Esophagus squamous epithelium (tissue), 5 donors: ENCODE measurements around the gene ASMTL. TPM values are rescaled to one million over a fixed set of nuclear protein-coding genes. Genes with fewer than 3 reads are reported as not detected.

Experiments used
- DNase-seq: peaks from one replicate; lab custom pipeline; 2025; lab: John Stamatoyannopoulos, UW
- H3K27ac ChIP-seq, 4 donors: fragments of 200-600 bp; sonication (generic); one replicate each; pipeline ENCODE4 v1.5.1; 2016 to 2019; ENCODE audit warnings: mild to moderate bottlenecking in 1 of 4
- H3K27me3 ChIP-seq, 4 donors: fragments of 200-600 bp; sonication (generic); 1 replicate in 3 of 4; 2 replicates in 1 of 4; pipeline versions ENCODE4 v1.5.1 to v1.6.0; 2017 to 2021; ENCODE audit warnings: antibody characterized with exemption in 1 of 4
- H3K36me3 ChIP-seq, 3 donors: fragments of 200-600 bp; sonication (generic); one replicate each; pipeline ENCODE4 v1.5.1; 2016 to 2019
- H3K4me1 ChIP-seq, 3 donors: fragments of 200-600 bp; sonication (generic); one replicate each; pipeline ENCODE4 v1.5.1; 2017 to 2019
- H3K4me3 ChIP-seq, 4 donors: fragments of 200-600 bp; sonication (generic); 1 replicate in 3 of 4; 2 replicates in 1 of 4; pipeline ENCODE4 v1.5.1; 2016 to 2019; ENCODE audit warnings: mild to moderate bottlenecking in 2 of 4, moderate library complexity in 1 of 4
- H3K9me3 ChIP-seq, 3 donors: fragments of 200-600 bp; sonication (generic); one replicate each; pipeline ENCODE4 v1.5.1; 2016 to 2019
- POLR2A ChIP-seq, 4 donors: fragments of 450-650 bp; IDR thresholded peaks; one replicate each; pipeline ENCODE4 v1.6.1; 2017; ENCODE audit warnings: antibody characterized with exemption in 4 of 4, mild to moderate bottlenecking in 4 of 4, moderate library complexity in 3 of 4
- WGBS, 2 donors: methylation state at CpG; one replicate each; pipeline ENCODE4 v1.1.5; 2018; 5-methylcytosine and 5-hydroxymethylcytosine counted together
- intact Hi-C: fragments of 100-400 bp; cut with DNase I; formaldehyde crosslinking; loops from one replicate; pipeline ENCODE4 v1.15.0; 2022
- total RNA-seq, 4 donors: library from RNA; depleted of rRNA; stranded (reverse); fragments of >200 nt; gene quantifications; one replicate each; pipeline ENCODE4 v1.1.0, GENCODE V29; 2016
- TF ChIP-seq, protein P1 (sequence below), 6 experiments: fragments of 450-650 bp in 4 of 6; fragments of 200-600 bp in 2 of 6; sonication (generic) in 2 of 6; IDR thresholded peaks; one replicate each; pipeline ENCODE4 v1.5.1; 2016 to 2019; ENCODE audit warnings: antibody characterized with exemption in 6 of 6, mild to moderate bottlenecking in 4 of 6, moderate library complexity in 4 of 6
- donor health status: DM: yes; HTN: yes; CAD: no.

The ASMTL gene
- total RNA-seq, 4 donors from 2014 or later: 4.4 to 21.4 (median 11.1) TPM

DNA sequence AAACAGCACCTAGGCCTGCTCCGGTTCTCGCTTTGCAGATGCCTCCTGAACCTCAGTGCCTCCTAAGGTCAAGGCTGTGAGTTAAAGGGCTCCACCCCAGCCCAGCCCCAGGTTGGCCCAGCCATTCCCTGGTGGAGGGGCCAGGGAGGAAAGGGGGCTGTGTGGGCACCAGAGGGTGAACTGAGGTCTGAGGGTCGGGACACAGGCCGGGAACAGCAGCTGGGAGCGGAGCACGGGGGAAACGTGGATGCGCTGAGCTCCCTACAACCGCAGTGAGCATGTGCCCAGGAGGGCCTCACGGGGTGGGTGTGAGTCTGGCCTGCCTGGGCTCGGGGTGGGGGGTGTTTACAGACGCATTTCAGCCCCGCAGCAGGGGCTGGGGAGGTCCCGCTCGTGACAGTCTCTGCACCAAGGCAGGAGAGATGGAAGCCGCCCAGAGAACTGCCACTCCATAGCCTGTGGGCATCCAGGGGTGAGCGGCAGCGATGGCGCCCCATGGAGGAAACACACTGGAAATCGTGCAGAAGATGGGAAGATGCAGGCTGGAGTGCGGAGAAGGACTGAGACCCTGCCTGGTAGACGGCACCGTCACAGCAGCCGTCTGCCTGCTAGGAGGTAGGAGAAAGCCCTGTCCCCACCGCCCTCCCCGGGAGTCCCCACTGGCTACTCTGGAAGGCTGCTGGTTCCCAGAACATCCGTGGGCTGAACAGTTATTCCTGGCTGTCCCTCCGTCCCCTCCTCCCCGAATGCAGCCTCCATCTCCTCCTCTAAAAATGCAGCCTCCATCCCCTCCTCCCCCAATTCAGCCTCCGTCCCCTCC, 50.9 kb downstream of the ASMTL start:
- Histone ChIP-seq H3K36me3 (peaks cover 0 to 94% (median 21%) of the 10 kb centered on the region in 3 donors), H3K9me3 (no peaks in the 10 kb centered on the region), H3K27me3 (no peaks in the 10 kb centered on the region), H3K27ac (no peak overlapping the region), H3K4me3 (no peak overlapping the region), H3K4me1 (peaks cover 0 to 8% (median 0%) of the 10 kb centered on the region in 3 donors)
- no peak for DNase-seq
- WGBS, 2 donors: 86% methylated on average over 12 to 23 of the region's 30 CpGs
- TF ChIP-seq POLR2A (IDR thresholded peaks at IDR 0.05): no peak
- TF ChIP-seq, protein P1, sequence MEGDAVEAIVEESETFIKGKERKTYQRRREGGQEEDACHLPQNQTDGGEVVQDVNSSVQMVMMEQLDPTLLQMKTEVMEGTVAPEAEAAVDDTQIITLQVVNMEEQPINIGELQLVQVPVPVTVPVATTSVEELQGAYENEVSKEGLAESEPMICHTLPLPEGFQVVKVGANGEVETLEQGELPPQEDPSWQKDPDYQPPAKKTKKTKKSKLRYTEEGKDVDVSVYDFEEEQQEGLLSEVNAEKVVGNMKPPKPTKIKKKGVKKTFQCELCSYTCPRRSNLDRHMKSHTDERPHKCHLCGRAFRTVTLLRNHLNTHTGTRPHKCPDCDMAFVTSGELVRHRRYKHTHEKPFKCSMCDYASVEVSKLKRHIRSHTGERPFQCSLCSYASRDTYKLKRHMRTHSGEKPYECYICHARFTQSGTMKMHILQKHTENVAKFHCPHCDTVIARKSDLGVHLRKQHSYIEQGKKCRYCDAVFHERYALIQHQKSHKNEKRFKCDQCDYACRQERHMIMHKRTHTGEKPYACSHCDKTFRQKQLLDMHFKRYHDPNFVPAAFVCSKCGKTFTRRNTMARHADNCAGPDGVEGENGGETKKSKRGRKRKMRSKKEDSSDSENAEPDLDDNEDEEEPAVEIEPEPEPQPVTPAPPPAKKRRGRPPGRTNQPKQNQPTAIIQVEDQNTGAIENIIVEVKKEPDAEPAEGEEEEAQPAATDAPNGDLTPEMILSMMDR (IDR thresholded peaks at IDR 0.05): no peak
- intact Hi-C loops: no loop called here

- no peaks in the 10 kb centered on the region for H3K9me3 ChIP-seq
- H3K36me3 ChIP-seq: peaks cover 0 to 92% (median 21%) of the 10 kb centered on the region in 3 donors
- H3K27ac ChIP-seq: no peak overlapping the region
- WGBS, 2 donors: 78 to 80% methylated on average over 9 to 11 of the region's 27 CpGs
- no peak overlapping the region for H3K4me3 ChIP-seq
- no peak for DNase-seq
- H3K27me3 ChIP-seq: no peaks in the 10 kb centered on the region
- intact Hi-C loops: no loop called here
- H3K4me1 ChIP-seq: peaks cover 0 to 8% (median 0%) of the 10 kb centered on the region in 3 donors
- TF ChIP-seq, protein P1 (IDR thresholded peaks at IDR 0.05): no peak
- no peak for TF ChIP-seq POLR2A (IDR thresholded peaks at IDR 0.05)
Observed at GRCh38 chrX:1400742-1401471, 51.8 kb downstream of the ASMTL start.

- TF ChIP-seq, protein P1 (IDR thresholded peaks at IDR 0.05): no peak
- no peak for TF ChIP-seq POLR2A (IDR thresholded peaks at IDR 0.05)
- WGBS, 2 donors: 75 to 92% methylated on average over 12 of the region's 12 CpGs
- H3K4me3 ChIP-seq: no peak overlapping the region
- no peak for DNase-seq
- H3K27me3 ChIP-seq: no peaks in the 10 kb centered on the region
- H3K27ac ChIP-seq: no peak overlapping the region
- peaks cover 0 to 86% (median 16%) of the 10 kb centered on the region in 3 donors for H3K36me3 ChIP-seq
- no peaks in the 10 kb centered on the region for H3K9me3 ChIP-seq
- H3K4me1 ChIP-seq: peaks cover 0 to 11% (median 0%) of the 10 kb centered on the region in 3 donors
- intact Hi-C loops: no loop called here
Observed at GRCh38 chrX:1400049-1400448, 52.7 kb downstream of the ASMTL start.

DNA sequence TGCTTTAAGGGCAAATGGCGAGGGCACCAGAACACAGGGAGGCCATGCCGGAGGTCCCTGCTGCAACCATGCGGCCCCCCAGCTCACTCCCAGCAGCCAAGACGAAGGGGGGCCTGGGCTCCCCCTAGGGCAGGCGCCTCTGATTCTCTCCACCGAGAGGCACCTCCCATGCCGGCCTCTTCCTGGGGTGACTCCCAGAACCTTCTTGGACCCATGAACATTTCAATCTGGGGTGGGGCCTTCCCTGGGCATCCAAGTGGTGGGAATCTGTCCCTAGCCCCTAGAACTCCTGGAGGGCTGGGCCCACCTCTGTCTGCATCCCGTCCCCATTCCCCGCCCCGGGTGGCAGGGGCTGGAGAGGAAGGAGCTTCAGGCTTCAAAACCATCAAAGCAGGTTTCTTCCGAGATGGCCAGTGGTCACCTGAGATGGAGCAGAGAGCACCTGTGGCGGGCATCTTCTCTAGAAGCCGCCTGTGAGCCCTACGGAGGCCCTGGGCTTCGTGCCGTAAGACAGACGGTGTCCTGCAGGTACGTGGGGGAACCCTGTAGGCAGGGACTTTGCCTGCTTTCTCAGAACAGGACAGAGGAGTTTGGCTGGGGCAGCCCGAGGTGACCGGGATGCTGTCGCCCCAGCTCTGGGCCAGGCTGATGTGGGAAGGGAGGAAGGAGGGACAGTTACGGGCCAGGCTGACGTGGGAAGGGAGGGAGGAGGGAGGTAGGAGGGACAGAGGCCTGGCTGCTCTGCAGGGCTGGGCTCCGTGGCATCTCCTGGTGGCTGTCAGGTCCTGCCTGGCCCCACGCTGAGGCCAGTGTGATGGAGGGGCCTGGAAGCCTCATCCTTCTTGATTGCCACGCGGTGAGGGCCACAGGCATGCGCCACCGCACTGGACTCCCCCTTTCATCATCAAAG, 54.0 kb downstream of the ASMTL start:
- no peak overlapping the region for H3K4me3 ChIP-seq
- no peaks in the 10 kb centered on the region for H3K27me3 ChIP-seq
- H3K4me1 ChIP-seq: peaks cover 0 to 25% (median 5%) of the 10 kb centered on the region in 3 donors
- 71 to 94% methylated on average over 6 to 11 of the region's 29 CpGs for WGBS, 2 donors
- H3K36me3 ChIP-seq: peaks cover 0 to 73% (median 9%) of the 10 kb centered on the region in 3 donors
- TF ChIP-seq POLR2A (IDR thresholded peaks at IDR 0.05): no peak
- TF ChIP-seq, protein P1 (IDR thresholded peaks at IDR 0.05): no peak
- H3K27ac ChIP-seq: no peak overlapping the region
- no peak for DNase-seq
- H3K9me3 ChIP-seq: no peaks in the 10 kb centered on the region
- intact Hi-C loops: no loop called here
